ENCODE data around the gene MORC2.

Gene MORC2

DNA sequence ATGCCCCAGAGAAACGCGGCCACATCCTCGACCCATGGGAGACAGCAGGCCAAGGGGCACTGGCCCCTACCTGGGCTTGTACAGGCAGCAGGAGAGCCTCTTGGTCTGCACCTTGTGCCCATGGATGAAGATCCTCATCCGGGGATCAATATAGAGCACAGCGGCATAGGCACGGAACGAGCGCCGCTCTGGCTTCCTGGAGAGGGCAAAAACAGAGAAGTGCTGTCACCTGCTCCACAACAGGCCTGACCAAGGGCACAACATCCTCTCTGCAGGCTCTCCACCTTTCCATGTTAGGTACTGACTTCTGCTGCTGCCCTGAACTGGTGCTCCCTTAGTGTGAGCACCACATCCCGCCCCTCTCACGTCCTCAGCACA lies 27.2 kb downstream of the MORC2 start:
- H3K27ac ChIP-seq (ENCODE audit: low read length): no peak overlapping the region
- no peak for TF ChIP-seq EZH2phosphoT487 (IDR thresholded peaks at IDR 0.05; ENCODE audit: low read length)
- no peak for TF ChIP-seq CTCF (IDR thresholded peaks at IDR 0.05; ENCODE audit: low read length)
- no peak for TF ChIP-seq EZH2 (optimal IDR thresholded peaks at IDR 0.05; ENCODE audit: low read depth, low read length)
- no peaks in the 10 kb centered on the region; the same call in 1 of the 2 replicates for H3K36me3 ChIP-seq (replicated peaks; ENCODE audit: insufficient read depth, low read length)
- DNase-seq: no peak
- no peaks in the 10 kb centered on the region for H3K9me3 ChIP-seq (replicated peaks; ENCODE audit: insufficient read depth, low read length)
- no peaks in the 10 kb centered on the region for H4K20me1 ChIP-seq (ENCODE audit: insufficient read depth, low read length)
- H2AFZ ChIP-seq (ENCODE audit: low read length): no peak overlapping the region
- no peak overlapping the region for H3K4me3 ChIP-seq (ENCODE audit: low read length)
- H3K9ac ChIP-seq (ENCODE audit: low read length): no peak overlapping the region
- H3K9me2 ChIP-seq (replicated peaks; ENCODE audit: insufficient read depth, low read length): no peaks in the 10 kb centered on the region
- no peaks in the 10 kb centered on the region for H3F3A ChIP-seq (ENCODE audit: insufficient read depth, low read length)
- H3K4me2 ChIP-seq (ENCODE audit: low read depth, low read length): no peak overlapping the region
- H3K79me2 ChIP-seq (ENCODE audit: low read length): no peaks in the 10 kb centered on the region
- no peaks in the 10 kb centered on the region for H3K4me1 ChIP-seq (ENCODE audit: low read length)
- no peaks in the 10 kb centered on the region for H3K27me3 ChIP-seq (replicated peaks; ENCODE audit: insufficient read depth, low read length)

DNA sequence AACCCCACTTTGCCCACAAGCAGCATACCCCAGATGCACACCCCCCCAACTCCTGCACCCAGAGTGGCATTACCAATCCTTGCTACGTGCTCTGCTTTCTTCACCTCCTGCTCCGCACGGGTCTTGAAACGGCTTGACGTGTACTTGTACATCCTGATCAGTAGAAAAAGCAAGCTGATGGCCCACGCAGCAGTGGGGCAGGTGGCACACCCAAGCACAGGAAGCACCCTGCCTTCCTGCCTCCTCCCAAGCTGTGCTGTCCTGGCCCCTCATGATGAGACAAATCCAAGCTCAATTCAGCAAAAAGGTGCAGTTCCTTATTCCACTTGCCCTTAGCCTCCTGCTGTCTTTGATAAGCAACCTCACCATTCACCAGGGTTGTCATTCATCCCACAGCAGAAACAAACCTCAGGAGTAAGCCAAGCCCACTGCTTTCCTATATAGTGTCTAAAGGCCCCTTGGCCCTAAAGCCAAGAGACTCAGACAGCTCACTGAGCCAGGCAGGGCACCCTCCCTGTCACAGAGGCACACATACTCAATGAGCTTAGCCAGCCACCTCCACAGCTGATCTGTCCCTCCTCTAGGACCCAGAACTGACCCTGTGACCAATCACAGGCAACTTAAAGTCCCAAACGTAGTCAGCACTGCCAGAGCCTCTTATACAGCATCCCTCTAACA lies 27.8 kb downstream of the MORC2 start:
- Histone ChIP-seq H3K4me2 (ENCODE audit: low read depth, low read length) (no peak overlapping the region), H3K9me3 (replicated peaks; ENCODE audit: insufficient read depth, low read length) (no peaks in the 10 kb centered on the region), H3K9me2 (replicated peaks; ENCODE audit: insufficient read depth, low read length) (no peaks in the 10 kb centered on the region), H3K4me3 (ENCODE audit: low read length) (no peak overlapping the region), H3K36me3 (replicated peaks; ENCODE audit: insufficient read depth, low read length) (no peaks in the 10 kb centered on the region; the same call in 1 of the 2 replicates), H3K27me3 (replicated peaks; ENCODE audit: insufficient read depth, low read length) (no peaks in the 10 kb centered on the region), H3K27ac (ENCODE audit: low read length) (no peak overlapping the region), H3K79me2 (ENCODE audit: low read length) (no peaks in the 10 kb centered on the region), H3F3A (ENCODE audit: insufficient read depth, low read length) (no peaks in the 10 kb centered on the region), H4K20me1 (ENCODE audit: insufficient read depth, low read length) (no peaks in the 10 kb centered on the region), H3K9ac (ENCODE audit: low read length) (no peak overlapping the region), H3K4me1 (ENCODE audit: low read length) (no peaks in the 10 kb centered on the region), H2AFZ (ENCODE audit: low read length) (no peak overlapping the region)
- no peak for DNase-seq
- TF ChIP-seq EZH2phosphoT487 (IDR thresholded peaks at IDR 0.05; ENCODE audit: low read length) (no peak), CTCF (IDR thresholded peaks at IDR 0.05; ENCODE audit: low read length) (no peak), EZH2 (optimal IDR thresholded peaks at IDR 0.05; ENCODE audit: low read depth, low read length) (no peak)

DNA sequence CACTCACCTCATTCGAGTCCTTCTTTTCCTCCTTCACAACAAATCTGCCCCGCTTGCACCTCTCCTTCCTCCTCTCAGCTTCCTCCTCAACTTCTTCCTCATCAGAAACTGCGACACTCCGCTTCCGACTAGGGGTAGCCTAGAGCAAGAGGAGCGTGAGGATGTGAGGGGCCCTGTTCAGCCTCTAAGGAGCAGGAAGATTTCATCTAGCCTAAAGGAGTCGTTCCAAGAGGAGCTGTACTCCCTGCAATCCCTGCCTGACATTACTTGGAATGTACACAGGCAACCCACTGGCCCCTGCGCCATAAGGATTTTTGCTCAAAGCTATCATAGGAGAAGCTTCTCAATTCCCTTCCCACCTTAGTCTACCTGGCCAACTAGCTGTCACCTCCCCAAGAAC lies 34.5 kb downstream of the MORC2 start:
- H3K9ac ChIP-seq (ENCODE audit: low read length): no peak overlapping the region
- H3K27ac ChIP-seq (ENCODE audit: low read length): no peak overlapping the region
- no peak overlapping the region for H2AFZ ChIP-seq (ENCODE audit: low read length)
- H4K20me1 ChIP-seq (ENCODE audit: insufficient read depth, low read length): no peaks in the 10 kb centered on the region
- no peaks in the 10 kb centered on the region for H3K27me3 ChIP-seq (replicated peaks; ENCODE audit: insufficient read depth, low read length)
- H3K9me2 ChIP-seq (replicated peaks; ENCODE audit: insufficient read depth, low read length): no peaks in the 10 kb centered on the region
- H3K4me1 ChIP-seq (ENCODE audit: low read length): no peaks in the 10 kb centered on the region
- no peak overlapping the region for H3K4me3 ChIP-seq (ENCODE audit: low read length)
- H3K36me3 ChIP-seq (replicated peaks; ENCODE audit: insufficient read depth, low read length): no peaks in the 10 kb centered on the region; the same call in 1 of the 2 replicates
- TF ChIP-seq CTCF (IDR thresholded peaks at IDR 0.05; ENCODE audit: low read length): no peak
- TF ChIP-seq EZH2phosphoT487 (IDR thresholded peaks at IDR 0.05; ENCODE audit: low read length): no peak
- TF ChIP-seq EZH2 (optimal IDR thresholded peaks at IDR 0.05; ENCODE audit: low read depth, low read length): no peak
- DNase-seq: no peak
- no peaks in the 10 kb centered on the region for H3K79me2 ChIP-seq (ENCODE audit: low read length)
- H3F3A ChIP-seq (ENCODE audit: insufficient read depth, low read length): no peaks in the 10 kb centered on the region
- no peaks in the 10 kb centered on the region for H3K9me3 ChIP-seq (replicated peaks; ENCODE audit: insufficient read depth, low read length)
- H3K4me2 ChIP-seq (ENCODE audit: low read depth, low read length): no peak overlapping the region

All from MM.1S (cell line).